DLD1 (cell line): ENCODE results near the gene LRRC15.

Source experiments
- in situ Hi-C: cut with HindIII; loops from 2 replicates; pipeline ENCODE4 v1.10.0; 2017; ENCODE audit warnings: low sequenced_read_pairs

The LRRC15 gene

GRCh38 chr3:194365526-194365925 lies 4.0 kb downstream of the LRRC15 start:
- in situ Hi-C loops: no loop called here

DNA sequence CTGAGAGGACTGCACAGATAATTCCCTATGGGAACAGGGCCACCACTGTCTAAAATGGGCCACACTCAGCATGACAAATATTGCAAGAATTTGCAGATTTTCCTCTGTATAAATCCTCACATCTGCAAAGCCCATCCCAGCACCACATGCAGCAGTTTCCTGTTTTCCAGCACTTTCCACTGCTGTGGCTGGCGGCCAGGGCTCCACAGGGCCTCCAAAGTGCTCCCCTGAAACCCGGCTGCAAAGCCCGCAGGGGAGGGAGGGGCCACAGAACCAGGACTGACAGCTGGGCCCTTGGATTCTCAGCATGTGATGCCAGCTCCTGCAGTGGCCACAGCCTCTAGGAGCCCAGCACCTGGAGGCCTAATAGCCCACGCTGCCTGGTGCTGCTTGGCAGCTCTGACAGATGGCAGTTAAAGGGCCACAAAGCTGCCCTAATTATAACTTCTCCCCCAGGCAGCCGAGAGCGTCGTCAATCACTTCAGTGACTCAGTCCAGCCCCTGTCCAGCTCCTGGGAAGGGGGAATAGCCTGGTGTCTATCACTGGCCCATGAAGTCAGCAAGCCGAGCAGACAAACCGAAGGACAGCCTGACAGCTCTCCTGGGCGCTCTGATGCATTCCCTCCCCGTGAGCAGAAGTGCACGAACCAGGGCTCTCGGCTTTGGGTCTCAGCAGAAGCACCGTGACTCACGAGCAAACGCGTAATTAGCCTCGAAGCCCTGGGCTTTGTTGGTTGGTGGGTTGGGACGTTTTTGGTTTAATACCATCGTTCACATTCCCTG lies 4.7 kb downstream of the LRRC15 start:
- in situ Hi-C loops: no loop called here

- in situ Hi-C loops: no loop called here
Observed at GRCh38 chr3:194364314-194364651, 5.3 kb downstream of the LRRC15 start.

DNA sequence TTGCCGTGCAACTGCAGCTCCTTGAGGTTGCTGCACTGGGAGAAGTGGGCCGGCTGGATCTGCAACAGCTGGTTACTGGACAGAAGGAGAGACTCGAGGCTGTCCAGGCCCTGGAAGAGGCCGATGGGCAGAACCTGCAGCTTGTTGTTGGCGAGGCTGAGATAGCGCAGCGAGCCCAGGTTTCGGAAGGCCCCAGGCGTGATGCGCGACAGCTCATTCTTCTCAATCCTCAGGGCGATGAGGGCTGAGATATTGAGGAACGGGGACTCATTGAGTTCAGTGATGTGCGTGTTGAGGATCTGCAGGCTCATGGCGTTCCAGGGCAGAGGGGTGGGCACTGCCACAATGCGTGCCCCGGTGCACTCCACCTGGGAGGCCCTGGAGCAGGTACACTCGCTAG lies 9.0 kb downstream of the LRRC15 start:
- in situ Hi-C loops: no loop called here

DNA sequence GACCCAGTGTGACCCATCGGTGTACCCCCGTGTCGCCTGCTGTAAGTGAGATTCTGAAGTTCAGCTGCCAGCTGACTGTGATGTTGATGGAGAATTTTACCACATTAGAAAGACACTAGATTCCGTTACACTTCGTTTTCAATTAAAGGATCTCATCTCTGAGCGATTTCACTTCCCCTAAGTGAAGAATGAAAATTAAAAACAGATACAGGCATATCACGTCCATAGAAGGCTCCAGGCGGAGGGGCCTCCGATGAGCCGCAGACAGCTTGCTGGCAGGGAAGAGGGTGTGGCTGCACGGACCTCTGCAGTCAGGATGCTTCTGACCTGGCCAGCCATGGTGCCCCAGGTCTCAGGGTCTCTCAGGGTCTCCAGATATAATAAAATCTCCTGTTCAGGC lies 11.9 kb downstream of the LRRC15 start:
- in situ Hi-C loops: no loop called here

DNA sequence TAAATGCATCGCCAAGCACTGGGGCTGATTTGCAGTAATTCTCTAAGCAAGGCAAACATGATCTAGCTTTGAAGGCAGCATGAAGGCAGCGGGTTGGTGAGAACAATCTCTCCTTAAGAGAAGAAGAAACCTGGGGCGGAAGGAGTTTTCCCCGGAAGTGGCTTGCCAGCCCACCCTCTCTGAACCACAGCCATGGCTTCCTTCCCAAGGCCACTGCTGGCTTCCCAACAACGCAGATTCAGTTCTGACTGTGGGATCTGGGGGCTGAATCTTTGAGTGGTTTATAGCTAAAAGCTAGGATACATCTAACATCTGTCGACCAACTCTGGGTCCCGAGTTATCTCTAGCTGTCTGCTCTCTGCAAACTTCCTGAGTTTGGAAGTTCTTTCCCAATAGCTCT lies 14.2 kb downstream of the LRRC15 start:
- in situ Hi-C loops: no loop called here

DNA sequence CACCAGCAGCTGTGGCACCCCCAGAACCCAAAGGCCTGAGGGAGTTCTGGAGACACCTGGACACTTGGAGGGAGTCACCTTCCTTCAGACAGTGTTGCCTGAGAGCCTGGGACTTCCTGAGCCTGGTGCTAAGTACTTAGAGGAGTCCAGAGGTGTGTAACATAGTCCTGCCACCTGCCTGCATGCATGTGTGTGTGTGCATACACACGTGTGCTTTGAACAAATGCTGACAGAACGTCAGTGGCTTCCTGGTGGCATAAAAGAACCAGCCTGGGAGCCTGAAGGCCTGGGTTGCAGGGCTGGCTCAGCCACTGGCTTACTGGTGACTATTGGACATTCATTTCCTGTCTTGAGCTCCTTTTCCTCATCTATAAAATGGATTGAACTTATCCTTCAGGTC lies 15.2 kb downstream of the LRRC15 start:
- in situ Hi-C loops: no loop called here

DNA sequence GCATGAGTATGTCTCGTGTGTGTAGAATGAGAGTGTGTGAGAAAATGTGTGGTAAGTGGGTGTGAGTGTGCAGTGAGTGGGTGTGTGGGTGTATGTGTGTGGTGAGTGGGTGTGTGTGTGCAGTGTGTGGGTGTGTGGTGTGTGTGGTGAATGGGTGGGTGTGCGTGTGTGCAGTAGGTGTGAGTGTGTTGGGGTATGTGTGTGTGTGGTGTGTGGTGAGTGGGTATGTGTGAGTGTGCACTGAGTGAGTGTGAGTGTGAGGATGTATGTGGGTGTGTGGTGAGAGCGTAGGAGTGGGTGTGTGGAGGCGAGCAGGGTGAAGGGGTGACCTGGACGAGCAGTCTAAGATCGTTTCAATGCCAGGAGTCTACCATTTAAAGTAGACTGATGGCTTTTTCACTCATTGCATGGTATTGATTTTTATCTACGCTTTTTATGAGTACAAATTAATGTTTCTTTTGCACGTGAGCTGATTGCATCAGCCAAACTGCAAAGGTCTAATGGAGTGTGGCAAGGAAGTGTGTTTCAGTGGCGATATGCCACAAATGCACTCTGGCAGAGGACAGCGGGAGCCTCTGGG lies 16.8 kb downstream of the LRRC15 start:
- in situ Hi-C loops: no loop called here

DNA sequence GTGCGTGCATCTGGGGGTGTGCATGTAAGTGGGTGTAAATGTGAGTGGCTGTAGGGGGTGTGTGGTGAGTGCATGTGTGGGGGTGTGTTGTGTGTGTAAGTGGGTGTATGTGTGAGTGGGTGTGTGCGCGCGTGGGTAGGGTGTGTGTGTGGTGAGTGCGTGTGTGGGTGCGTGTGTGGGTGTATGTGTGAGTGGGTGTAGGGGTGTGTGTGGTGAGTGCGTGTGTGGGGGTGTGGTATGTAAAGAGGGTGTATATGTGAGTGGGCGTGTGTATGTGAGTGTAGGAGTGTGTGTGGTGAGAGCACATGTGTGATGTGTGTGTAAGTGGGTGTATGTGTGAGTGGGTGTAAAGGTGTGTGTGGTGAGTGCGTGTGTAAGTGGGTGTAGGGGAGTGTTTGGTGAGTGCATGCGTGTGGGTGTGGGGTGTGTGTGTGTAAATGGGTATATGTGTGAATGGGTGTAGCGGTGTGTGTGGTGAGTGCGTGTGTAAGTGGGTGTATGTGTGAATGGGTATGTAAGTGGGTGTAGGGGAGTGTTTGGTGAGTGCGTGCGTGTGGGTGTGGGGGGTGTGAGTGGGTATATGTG lies 17.5 kb downstream of the LRRC15 start:
- in situ Hi-C loops: no loop called here

- in situ Hi-C loops: no loop called here
Observed at GRCh38 chr3:194351080-194351672, 18.4 kb downstream of the LRRC15 start, which contains the start of gene CPN2. Gene CPN2 (minus strand): TSS chr3:194351328. CDS start chr3:194342702, 8,626 bp downstream.

DNA sequence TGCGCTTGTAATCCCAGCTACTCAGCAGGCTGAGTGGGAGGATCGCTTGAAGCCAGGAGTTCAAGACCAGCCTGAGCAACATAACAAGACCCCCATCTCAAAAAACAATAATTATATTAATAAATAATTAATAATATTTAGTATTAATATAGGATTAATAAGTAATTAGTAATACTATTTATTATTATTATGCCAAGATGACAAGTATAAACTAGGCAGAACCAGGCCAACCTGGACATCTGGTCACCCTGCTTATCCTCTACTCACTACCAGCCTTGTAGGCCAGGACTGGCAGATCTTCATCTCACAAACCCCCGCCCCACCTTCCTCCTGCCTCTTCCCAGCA lies 18.8 kb downstream of the LRRC15 start:
- in situ Hi-C loops: no loop called here

- in situ Hi-C loops: loop anchor here (25.0 kb wide), 1 partner anchor 686 kb away; no protein-coding TSS in a partner anchor
Observed at GRCh38 chr3:194348354-194348753, 21.2 kb downstream of the LRRC15 start.

- in situ Hi-C loops: loop anchor here (25.0 kb wide), 1 partner anchor 684 kb away; no protein-coding TSS in a partner anchor
Observed at GRCh38 chr3:194346621-194347020, 22.9 kb downstream of the LRRC15 start.

- in situ Hi-C loops: loop anchor here (25.0 kb wide), 1 partner anchor 684 kb away; no protein-coding TSS in a partner anchor
Observed at GRCh38 chr3:194346035-194346434, 23.5 kb downstream of the LRRC15 start.

DNA sequence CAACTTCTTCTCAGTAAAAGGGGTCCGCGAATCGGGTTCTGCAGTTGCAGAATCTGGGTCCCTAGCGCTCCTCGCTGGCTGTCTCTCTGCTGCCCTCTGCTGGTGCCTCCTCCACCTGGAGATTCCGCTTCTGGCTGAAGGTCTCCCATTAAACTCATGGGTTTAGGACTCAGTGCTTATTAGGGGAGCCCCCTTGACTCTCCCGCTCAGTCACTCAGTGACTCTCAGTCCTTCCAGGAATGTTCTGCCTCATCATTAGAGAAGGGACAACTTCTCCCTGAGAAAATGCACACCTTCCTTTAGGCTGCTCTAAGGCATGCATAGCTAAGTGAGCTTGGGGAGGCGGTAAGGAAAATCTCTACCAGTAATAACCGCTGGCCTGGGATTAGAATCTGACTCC lies 25.5 kb downstream of the LRRC15 start:
- in situ Hi-C loops: loop anchor here (25.0 kb wide), 1 partner anchor 682 kb away; no protein-coding TSS in a partner anchor

DNA sequence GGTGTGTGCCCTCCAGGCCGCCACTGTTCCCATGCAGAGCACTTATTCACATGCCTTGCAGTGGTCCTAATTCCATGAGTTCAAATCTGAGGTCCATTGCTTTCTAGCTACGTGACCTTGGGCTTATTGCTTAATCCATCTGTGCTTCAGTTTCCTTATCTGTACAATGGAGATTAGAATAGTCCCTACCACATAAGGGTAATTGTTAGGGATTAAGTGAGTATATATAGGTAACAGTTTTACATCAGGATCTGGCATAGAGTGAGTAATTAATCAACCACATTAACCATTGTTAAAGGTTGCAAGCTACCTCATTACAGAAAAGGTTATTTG lies 26.0 kb downstream of the LRRC15 start:
- in situ Hi-C loops: loop anchor here (25.0 kb wide), 1 partner anchor 681 kb away; no protein-coding TSS in a partner anchor

DNA sequence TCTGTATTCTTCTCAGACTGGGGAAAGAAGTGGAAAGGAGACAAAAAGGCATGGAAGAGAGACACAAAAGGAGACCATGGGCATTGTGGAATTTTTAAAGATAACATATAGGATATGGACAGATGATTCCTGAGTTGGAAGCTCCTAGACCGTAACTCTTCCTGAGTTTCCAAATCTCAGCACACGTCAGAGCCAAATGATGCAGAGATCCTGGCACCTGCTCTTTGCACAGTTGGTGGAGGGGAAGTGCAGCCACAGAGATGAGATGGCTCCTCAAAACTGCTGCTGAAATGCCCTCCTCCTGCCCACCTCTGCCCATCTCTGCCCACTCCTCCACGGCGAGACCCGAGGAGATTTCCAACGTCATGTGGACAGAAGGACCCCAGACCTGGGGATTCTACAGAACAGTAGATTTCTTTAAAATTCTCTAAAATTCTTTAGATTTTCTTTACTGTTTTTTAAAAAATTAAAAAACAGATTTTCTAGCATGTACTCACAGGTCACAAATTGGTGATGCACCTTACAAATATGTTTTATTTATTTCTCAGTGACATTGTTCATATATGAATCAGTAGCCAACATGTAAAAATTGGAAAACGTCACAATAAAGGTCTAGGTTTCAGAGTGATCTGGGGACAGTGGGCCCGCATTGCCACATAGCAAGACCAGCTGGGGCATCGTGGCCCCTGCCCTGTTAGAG lies 26.5 kb downstream of the LRRC15 start:
- in situ Hi-C loops: loop anchor here (25.0 kb wide), 1 partner anchor 681 kb away; no protein-coding TSS in a partner anchor

GRCh38 chr3:194340757-194341400 lies 28.7 kb downstream of the LRRC15 start:
- in situ Hi-C loops: loop anchor here (25.0 kb wide), 1 partner anchor 679 kb away; no protein-coding TSS in a partner anchor

GRCh38 chr3:194339840-194340239 lies 29.7 kb downstream of the LRRC15 start:
- in situ Hi-C loops: loop anchor here (25.0 kb wide), 1 partner anchor 678 kb away; no protein-coding TSS in a partner anchor

- in situ Hi-C loops: loop anchor here (25.0 kb wide), 1 partner anchor 677 kb away; no protein-coding TSS in a partner anchor
Observed at GRCh38 chr3:194339356-194339755, 30.2 kb downstream of the LRRC15 start.
